ENCODE measurements around the gene FAM229B.

FAM229B gene

GRCh38 chr6:112144145-112144926 lies 56.9 kb downstream of the FAM229B start:
- DNase-seq (ENCODE audit: low spot score), result no peak

GRCh38 chr6:112145080-112145573 lies 57.7 kb downstream of the FAM229B start:
- DNase-seq (ENCODE audit: low spot score), result no peak

GRCh38 chr6:112148103-112148502 lies 60.7 kb downstream of the FAM229B start:
- DNase-seq (ENCODE audit: low spot score), result no peak

- DNase-seq (ENCODE audit: low spot score), result no peak
These were observed 61.8 kb downstream of the FAM229B start for GRCh38 chr6:112149236-112149635.

GRCh38 chr6:112149719-112150263 lies 62.4 kb downstream of the FAM229B start:
- no peak for DNase-seq (ENCODE audit: low spot score)

GRCh38 chr6:112150363-112150762 lies 63.0 kb downstream of the FAM229B start:
- no peak for DNase-seq (ENCODE audit: low spot score)
